Muscle of arm (tissue), 12 donors: Measurements from ENCODE around the gene ANKRD17. TPM values are rescaled to one million over a fixed set of nuclear protein-coding genes. Genes with fewer than 3 reads are reported as not detected.
A peak's percentile ranks its signal among the peaks of the same experiment; 100 is the strongest.

Experiments used
- DNase-seq: peaks from one replicate; pipeline ENCODE4 v3.0.0-alpha.2; 2013
- polyA plus RNA-seq, 12 donors: library from polyadenylated mRNA; unstranded; fragments of 120-200 nt; gene quantifications; one replicate each; pipeline ENCODE4 v1.2.1, GENCODE V29; 2013; ENCODE audit not compliant: insufficient read length in 12 of 12

The ANKRD17 gene
- polyA plus RNA-seq, 12 donors: 47.6 to 71.0 (median 55.5) TPM; not detected in 1

- DNase-seq: no peak
Measured at GRCh38 chr4:73127839-73128453, 130.7 kb downstream of the ANKRD17 start.

GRCh38 chr4:73109493-73109892 is 149.1 kb downstream of the ANKRD17 start:
- no peak for DNase-seq

GRCh38 chr4:73104695-73105094 is 153.9 kb downstream of the ANKRD17 start:
- DNase-seq: no peak

GRCh38 chr4:73103799-73104503 is 154.6 kb downstream of the ANKRD17 start:
- DNase-seq: no peak

GRCh38 chr4:73099143-73099542 is 159.5 kb downstream of the ANKRD17 start:
- DNase-seq: no peak

- DNase-seq: no peak
Measured at GRCh38 chr4:73098713-73099112, 159.9 kb downstream of the ANKRD17 start.

GRCh38 chr4:73098016-73098415 is 160.6 kb downstream of the ANKRD17 start:
- no peak for DNase-seq

- DNase-seq: no peak
Measured at GRCh38 chr4:73092868-73093267, 165.7 kb downstream of the ANKRD17 start.

- no peak for DNase-seq
Measured at GRCh38 chr4:73090738-73091137, 167.9 kb downstream of the ANKRD17 start.

GRCh38 chr4:73087871-73088270 is 170.7 kb downstream of the ANKRD17 start:
- no peak for DNase-seq

- no peak for DNase-seq
Measured at GRCh38 chr4:73086095-73086868, 172.3 kb downstream of the ANKRD17 start.

GRCh38 chr4:73080789-73081188 is 177.8 kb downstream of the ANKRD17 start:
- no peak for DNase-seq

GRCh38 chr4:73075832-73076231 is 182.8 kb downstream of the ANKRD17 start:
- no peak for DNase-seq

- no peak for DNase-seq
Measured at GRCh38 chr4:73070074-73070390, 188.6 kb downstream of the ANKRD17 start.

GRCh38 chr4:73069338-73070073 is 189.1 kb downstream of the ANKRD17 start, which contains the start of gene COX18:
Gene COX18 (minus strand): TSS chr4:73069716. CDS start chr4:73069649, 67 bp downstream.
- peak; percentile 99 for DNase-seq

GRCh38 chr4:73068491-73069337 is 189.9 kb downstream of the ANKRD17 start:
- peak; percentile 58 for DNase-seq

- no peak for DNase-seq
Measured at GRCh38 chr4:73067971-73068394, 190.6 kb downstream of the ANKRD17 start.

- no peak for DNase-seq
Measured at GRCh38 chr4:73066928-73067327, 191.7 kb downstream of the ANKRD17 start.

- DNase-seq: no peak
Measured at GRCh38 chr4:73066445-73066844, 192.2 kb downstream of the ANKRD17 start.

GRCh38 chr4:73064536-73064935 is 194.1 kb downstream of the ANKRD17 start:
- DNase-seq: no peak

GRCh38 chr4:73055241-73055897 is 203.2 kb downstream of the ANKRD17 start:
- DNase-seq: no peak
